HG03565 (cell line): ENCODE data around the gene GPR89A.
"Not testable (repeated sequence)": the region's sequence is repeated elsewhere in the genome, so short reads cannot be mapped to it uniquely, and the experiment has no call there.

Experiments used
- ATAC-seq: cut with Tn5 transposase; IDR thresholded peaks from one replicate; pipeline ENCODE4 v1.9.1; 2021; ENCODE audit warnings: mild to moderate bottlenecking, moderate library complexity; ENCODE audit not compliant: unreplicated experiment

GPR89A gene

GRCh38 chr1:145684858-145685257 lies 77.1 kb downstream of the GPR89A start:
- not testable (repeated sequence) for ATAC-seq

- ATAC-seq = not testable (repeated sequence)
Measured at GRCh38 chr1:145686078-145686477, 78.3 kb downstream of the GPR89A start.

GRCh38 chr1:145688328-145688727 lies 80.5 kb downstream of the GPR89A start:
- no peak for ATAC-seq

- ATAC-seq = no peak
Measured at GRCh38 chr1:145688924-145689323, 81.1 kb downstream of the GPR89A start.

- no peak for ATAC-seq
Measured at GRCh38 chr1:145689922-145690321, 82.1 kb downstream of the GPR89A start.

GRCh38 chr1:145690587-145691558 lies 83.1 kb downstream of the GPR89A start:
- ATAC-seq = peak; percentile 81

GRCh38 chr1:145692785-145693443 lies 85.1 kb downstream of the GPR89A start:
- ATAC-seq = no peak

- ATAC-seq = no peak
Measured at GRCh38 chr1:145695821-145696629, 88.2 kb downstream of the GPR89A start.

- ATAC-seq = no peak
Measured at GRCh38 chr1:145696630-145696960, 88.8 kb downstream of the GPR89A start.

- ATAC-seq = no peak
Measured at GRCh38 chr1:145701306-145701862, 93.6 kb downstream of the GPR89A start.

GRCh38 chr1:145702052-145702451 lies 94.3 kb downstream of the GPR89A start:
- ATAC-seq = no peak

GRCh38 chr1:145702826-145703225 lies 95.0 kb downstream of the GPR89A start:
- ATAC-seq = no peak

- no peak for ATAC-seq
Measured at GRCh38 chr1:145705622-145706021, 97.8 kb downstream of the GPR89A start.

- ATAC-seq = no peak
Measured at GRCh38 chr1:145706086-145706664, 98.4 kb downstream of the GPR89A start.

- no peak for ATAC-seq
Measured at GRCh38 chr1:145707183-145707867, 99.5 kb downstream of the GPR89A start, which contains the start of gene PDZK1. Gene PDZK1 (minus strand): TSS chr1:145707368. CDS start chr1:145688021, 19,347 bp downstream.

- peak; percentile 53 for ATAC-seq
Measured at GRCh38 chr1:145708063-145708462, 100.3 kb downstream of the GPR89A start.

GRCh38 chr1:145710291-145711027 lies 102.7 kb downstream of the GPR89A start:
- no peak for ATAC-seq

GRCh38 chr1:145711213-145711651 lies 103.4 kb downstream of the GPR89A start:
- no peak for ATAC-seq

- ATAC-seq = no peak
Measured at GRCh38 chr1:145714524-145715111, 106.8 kb downstream of the GPR89A start.
